KMS-11 (cell line): Measurements from ENCODE around the gene CTH.

Experiments
- H2AFZ ChIP-seq: fragments of 200-600 bp; sonication (generic); 2 replicates; pipeline ENCODE4 v1.6.1; 2016; ENCODE audit warnings: antibody characterized with exemption, mixed run types, low read depth
- H3K27ac ChIP-seq: fragments of 200-600 bp; sonication (generic); 2 replicates; pipeline ENCODE4 v1.6.1; 2016; ENCODE audit warnings: mild to moderate bottlenecking, mixed run types
- H3K27me3 ChIP-seq: fragments of 200-600 bp; sonication (generic); 2 replicates; pipeline ENCODE4 v1.6.1; 2017; ENCODE audit warnings: mild to moderate bottlenecking, low read depth, mixed run types, moderate library complexity; ENCODE audit not compliant: insufficient read depth
- H3K36me3 ChIP-seq: fragments of 200-600 bp; sonication (generic); 2 replicates; pipeline ENCODE4 v1.6.1; 2017; ENCODE audit warnings: mild to moderate bottlenecking, mixed run types; ENCODE audit not compliant: insufficient read depth
- H3K4me1 ChIP-seq: fragments of 200-600 bp; sonication (generic); 2 replicates; pipeline ENCODE4 v1.6.1; 2016; ENCODE audit warnings: mild to moderate bottlenecking, low read depth, mixed run types; ENCODE audit not compliant: poor library complexity, severe bottlenecking
- H3K4me2 ChIP-seq: fragments of 200-600 bp; sonication (generic); 2 replicates; pipeline ENCODE4 v1.7.0; 2016; ENCODE audit warnings: mild to moderate bottlenecking, mixed run types
- H3K4me3 ChIP-seq: fragments of 200-600 bp; sonication (generic); IDR thresholded peaks from 2 replicates; pipeline ENCODE4 v1.6.1; 2017; ENCODE audit warnings: low read depth, low read length, mixed read lengths; ENCODE audit not compliant: insufficient read depth
- H3K79me2 ChIP-seq: fragments of 200-600 bp; sonication (generic); 2 replicates; pipeline ENCODE4 v1.6.1; 2016; ENCODE audit warnings: low read depth, mixed run types; ENCODE audit not compliant: insufficient read depth
- H3K9ac ChIP-seq: fragments of 200-600 bp; sonication (generic); 2 replicates; pipeline ENCODE4 v1.6.1; 2016; ENCODE audit warnings: mild to moderate bottlenecking, mixed run types
- H4K20me1 ChIP-seq: fragments of 200-600 bp; sonication (generic); 2 replicates; pipeline ENCODE4 v1.6.1; 2016; ENCODE audit warnings: mild to moderate bottlenecking, mixed run types; ENCODE audit not compliant: insufficient read depth
- CTCF ChIP-seq: fragments of 200-600 bp; sonication (generic); conservative IDR thresholded peaks from 2 replicates; pipeline ENCODE4 v1.6.1; 2017; ENCODE audit warnings: low read depth, mild to moderate bottlenecking, antibody characterized with exemption, low read length, moderate library complexity, mixed read lengths

CTH gene

GRCh38 chr1:70438529-70438928 lies 27.5 kb downstream of the CTH start:
- Histone ChIP-seq H4K20me1 (no peaks in the 10 kb centered on the region), H2AFZ (no peak overlapping the region), H3K9ac (no peak overlapping the region), H3K79me2 (no peaks in the 10 kb centered on the region), H3K4me1 (no peaks in the 10 kb centered on the region), H3K4me2 (no peak overlapping the region), H3K27me3 (no peaks in the 10 kb centered on the region), H3K4me3 (no peak overlapping the region), H3K27ac (no peak overlapping the region), H3K36me3 (no peaks in the 10 kb centered on the region)
- TF ChIP-seq CTCF: no peak

GRCh38 chr1:70440642-70441391 lies 29.7 kb downstream of the CTH start:
- Histone ChIP-seq H2AFZ (no peak overlapping the region), H3K4me2 (no peak overlapping the region), H3K27ac (no peak overlapping the region), H3K36me3 (no peaks in the 10 kb centered on the region), H3K27me3 (no peaks in the 10 kb centered on the region), H4K20me1 (no peaks in the 10 kb centered on the region), H3K79me2 (no peaks in the 10 kb centered on the region), H3K9ac (no peak overlapping the region), H3K4me3 (no peak overlapping the region), H3K4me1 (no peaks in the 10 kb centered on the region)
- TF ChIP-seq CTCF: no peak

DNA sequence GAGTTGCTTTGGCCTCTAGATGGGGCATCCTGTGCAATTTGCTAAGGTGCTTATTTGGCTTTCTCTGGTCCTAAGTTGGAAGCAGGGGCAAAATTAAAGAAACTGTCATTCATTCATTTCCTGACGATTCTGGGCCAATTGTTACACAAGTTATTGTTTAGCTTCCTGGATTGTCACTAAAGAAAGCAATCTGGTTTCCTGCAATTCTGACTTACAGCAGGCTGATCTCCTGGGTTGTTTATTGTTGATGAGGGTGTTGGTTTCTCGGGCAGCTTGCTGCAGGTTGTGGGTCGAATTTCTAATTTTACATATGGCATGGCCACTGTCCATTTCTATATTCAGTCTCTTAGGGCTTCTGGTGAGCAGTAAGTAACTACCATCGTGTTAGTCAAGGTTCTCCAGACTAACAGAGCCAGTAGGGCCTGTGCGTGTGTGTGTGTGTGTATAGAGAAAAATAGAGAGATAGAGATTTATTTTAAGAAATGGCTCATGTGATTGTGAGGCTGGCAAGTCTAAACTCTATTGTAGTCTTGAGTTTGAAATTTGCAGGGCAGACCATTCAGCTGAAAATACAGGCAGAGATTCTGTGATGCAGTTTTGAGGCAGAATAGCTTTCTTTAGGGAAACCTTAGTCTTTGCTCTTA lies 30.4 kb downstream of the CTH start:
- Histone ChIP-seq H4K20me1 (no peaks in the 10 kb centered on the region), H3K79me2 (no peaks in the 10 kb centered on the region), H3K4me2 (no peak overlapping the region), H3K27ac (no peak overlapping the region), H3K4me1 (no peaks in the 10 kb centered on the region), H3K9ac (no peak overlapping the region), H2AFZ (no peak overlapping the region), H3K36me3 (no peaks in the 10 kb centered on the region), H3K4me3 (no peak overlapping the region), H3K27me3 (no peaks in the 10 kb centered on the region)
- TF ChIP-seq CTCF: no peak

DNA sequence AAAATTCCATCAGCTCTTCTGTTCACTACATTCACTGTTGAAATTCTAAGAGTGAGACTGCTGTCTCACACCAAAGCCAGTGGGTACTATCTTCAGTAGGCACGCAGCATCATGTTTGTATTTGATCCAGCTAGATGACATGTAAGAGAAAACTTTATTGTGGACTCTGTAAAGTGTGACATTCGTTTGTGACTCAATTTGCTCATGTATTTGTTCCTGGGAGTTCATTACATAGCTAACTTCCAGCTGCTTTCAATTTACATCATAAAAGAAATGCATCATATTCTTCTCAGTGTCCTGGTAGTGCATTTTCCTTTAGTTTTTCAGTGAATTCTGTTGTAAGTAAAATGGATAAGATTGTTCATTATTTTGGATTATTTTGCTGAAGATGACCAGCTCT lies 31.4 kb downstream of the CTH start:
- H3K27ac ChIP-seq: no peak overlapping the region
- H2AFZ ChIP-seq: no peak overlapping the region
- TF ChIP-seq CTCF: no peak
- no peaks in the 10 kb centered on the region for H3K79me2 ChIP-seq
- H3K4me3 ChIP-seq: no peak overlapping the region
- no peak overlapping the region for H3K9ac ChIP-seq
- no peaks in the 10 kb centered on the region for H3K36me3 ChIP-seq
- H4K20me1 ChIP-seq: no peaks in the 10 kb centered on the region
- H3K27me3 ChIP-seq: no peaks in the 10 kb centered on the region
- H3K4me2 ChIP-seq: no peak overlapping the region
- H3K4me1 ChIP-seq: no peaks in the 10 kb centered on the region
